Kidney (tissue), 14 donors: ENCODE measurements around the gene LGR5. TPM values are rescaled to one million over a fixed set of nuclear protein-coding genes. Genes with fewer than 3 reads are reported as not detected.

Source experiments
- DNase-seq, 5 donors: peaks; one replicate each; pipeline ENCODE4 v3.0.0-alpha.2; 2013 to 2020
- FAIRE-seq: peaks from 2 replicates; lab custom pipeline; 2012; peaks lifted over from hg19 to GRCh38; lab: Jason Lieb, UNC
- H3K27ac ChIP-seq, 2 donors: one replicate each; pipeline ENCODE4 v1.7.0; 2013; ENCODE audit warnings: low read depth in 2 of 2, low read length in 2 of 2, inconsistent platforms in 1 of 2
- H3K27me3 ChIP-seq: one replicate; pipeline ENCODE4 v1.7.1; 2013; ENCODE audit warnings: low read length, inconsistent platforms; ENCODE audit not compliant: control insufficient read depth, insufficient read depth
- H3K36me3 ChIP-seq, 3 donors: one replicate each; pipeline versions ENCODE4 v1.7.0 to v1.7.1; 2013; ENCODE audit warnings: low read length in 3 of 3, control low read depth in 1 of 3, inconsistent platforms in 1 of 3; ENCODE audit not compliant: insufficient read depth in 3 of 3, control insufficient read depth in 2 of 3
- H3K4me1 ChIP-seq, 3 donors: one replicate each; pipeline versions ENCODE4 v1.7.0 to v1.7.1; 2013; ENCODE audit warnings: low read length in 3 of 3, inconsistent platforms in 1 of 3, low read depth in 1 of 3; ENCODE audit not compliant: control insufficient read depth in 2 of 3, insufficient read depth in 2 of 3
- H3K4me3 ChIP-seq, 3 donors: one replicate each; pipeline versions ENCODE4 v1.7.0 to v1.8.1; 2013; ENCODE audit warnings: low read length in 3 of 3, control low read depth in 1 of 3, inconsistent platforms in 1 of 3
- H3K9ac ChIP-seq, 3 donors: one replicate each; pipeline versions ENCODE4 v1.7.0 to v1.7.1; 2013; ENCODE audit warnings: low read length in 3 of 3, control low read depth in 1 of 3, inconsistent platforms in 1 of 3
- H3K9me3 ChIP-seq, 3 donors: one replicate each; pipeline versions ENCODE4 v1.7.0 to v1.7.1; 2013; ENCODE audit warnings: low read length in 3 of 3, control low read depth in 1 of 3, inconsistent platforms in 1 of 3; ENCODE audit not compliant: control insufficient read depth in 2 of 3, insufficient read depth in 1 of 3
- intact Hi-C: fragments of 100-400 bp; cut with DNase I; formaldehyde crosslinking; loops from one replicate; pipeline ENCODE4 v1.11.1; 2022
- polyA plus RNA-seq: library from polyadenylated mRNA; stranded (reverse); fragments of 350-450 nt; fragmentation: Illumina TruSeq; extraction: RNeasy Lipid Tissue Mini Kit (QIAGEN cat#74804); gene quantifications from one replicate; pipeline ENCODE4 v1.2.3, GENCODE V29; 2014; ENCODE audit warnings: low read depth, low replicate concordance; ENCODE audit not compliant: insufficient read depth
- total RNA-seq: library from RNA; stranded (reverse); fragmentation: NEBNext Ultra II Directional; extraction: Animal tissue kit (Norgen Biotek cat#: 25700); gene quantifications from one replicate; pipeline ENCODE4 v1.2.1, GENCODE V29; 2021
- TF ChIP-seq, protein P1 (sequence below): IDR thresholded peaks from 3 replicates; pipeline ENCODE4 v1.5.1; 2012; ENCODE audit warnings: mild to moderate bottlenecking, moderate library complexity, borderline replicate concordance; ENCODE audit not compliant: insufficient read depth; ENCODE audit errors: extremely low read depth
- donor health status: control.
- donor health status: control.
- donor health status: control.
- donor health status: control.
- donor health status: control.
- donor health status: DM: yes; HTN: yes; CAD: no.
- donor health status: Normal renal cell carcinoma (clear cell type).

The LGR5 gene
- total and polyA plus RNA-seq, 2 donors from 2014 or later, result 0.19 TPM; not detected in 1

DNA sequence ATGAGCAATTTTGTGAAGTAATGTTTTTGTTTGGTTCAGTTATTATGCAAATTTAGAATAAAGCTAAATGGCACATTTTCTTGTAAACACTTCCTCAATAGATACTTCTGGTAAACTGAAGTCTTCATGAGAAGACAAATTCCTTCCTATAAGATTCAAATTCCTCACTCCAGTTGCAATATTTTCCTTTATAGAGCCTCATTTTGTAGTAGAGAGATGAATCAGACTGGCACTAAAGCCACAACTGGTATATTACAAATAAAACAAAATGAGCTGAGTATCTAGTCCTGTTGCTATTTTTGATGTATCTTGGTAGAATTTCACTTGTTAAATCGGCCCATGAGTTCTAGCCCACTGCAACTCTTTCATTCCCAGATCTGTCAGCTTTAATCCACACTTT lies 5.5 kb downstream of the LGR5 start:
- Histone ChIP-seq H3K27me3 (peaks cover 2% of the 10 kb centered on the region), H3K4me3 (no peak overlapping the region), H3K9me3 (no peaks in the 10 kb centered on the region), H3K36me3 (no peaks in the 10 kb centered on the region), H3K27ac (no peak overlapping the region), H3K4me1 (peaks cover 0 to 4% (median 0%) of the 10 kb centered on the region in 3 donors), H3K9ac (no peak overlapping the region)
- FAIRE-seq, result no peak
- intact Hi-C loops, result no loop called here
- DNase-seq, result no peak
- TF ChIP-seq, protein P1, sequence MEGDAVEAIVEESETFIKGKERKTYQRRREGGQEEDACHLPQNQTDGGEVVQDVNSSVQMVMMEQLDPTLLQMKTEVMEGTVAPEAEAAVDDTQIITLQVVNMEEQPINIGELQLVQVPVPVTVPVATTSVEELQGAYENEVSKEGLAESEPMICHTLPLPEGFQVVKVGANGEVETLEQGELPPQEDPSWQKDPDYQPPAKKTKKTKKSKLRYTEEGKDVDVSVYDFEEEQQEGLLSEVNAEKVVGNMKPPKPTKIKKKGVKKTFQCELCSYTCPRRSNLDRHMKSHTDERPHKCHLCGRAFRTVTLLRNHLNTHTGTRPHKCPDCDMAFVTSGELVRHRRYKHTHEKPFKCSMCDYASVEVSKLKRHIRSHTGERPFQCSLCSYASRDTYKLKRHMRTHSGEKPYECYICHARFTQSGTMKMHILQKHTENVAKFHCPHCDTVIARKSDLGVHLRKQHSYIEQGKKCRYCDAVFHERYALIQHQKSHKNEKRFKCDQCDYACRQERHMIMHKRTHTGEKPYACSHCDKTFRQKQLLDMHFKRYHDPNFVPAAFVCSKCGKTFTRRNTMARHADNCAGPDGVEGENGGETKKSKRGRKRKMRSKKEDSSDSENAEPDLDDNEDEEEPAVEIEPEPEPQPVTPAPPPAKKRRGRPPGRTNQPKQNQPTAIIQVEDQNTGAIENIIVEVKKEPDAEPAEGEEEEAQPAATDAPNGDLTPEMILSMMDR, result no peak

DNA sequence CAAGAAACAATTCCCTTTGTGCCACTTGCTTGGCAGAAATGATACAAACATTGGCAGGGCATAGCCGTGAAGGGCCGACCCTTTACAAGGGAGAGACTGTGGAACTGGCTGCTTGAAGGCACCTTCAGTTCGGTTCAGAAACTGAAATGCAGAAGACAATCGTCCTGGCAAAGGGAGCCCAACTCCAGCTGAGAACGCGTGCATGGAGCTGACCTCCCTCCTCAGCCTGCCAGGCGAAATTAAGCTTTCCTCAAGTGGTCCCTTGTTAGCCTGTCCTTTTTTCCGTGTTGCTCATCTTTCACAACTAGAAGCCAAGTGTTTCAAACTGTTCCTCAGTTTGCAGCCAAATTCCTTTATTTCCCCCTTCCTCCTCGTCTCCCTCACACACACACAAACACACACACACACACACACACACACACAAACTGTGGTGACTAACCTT lies 8.1 kb downstream of the LGR5 start:
- H3K9ac ChIP-seq, result no peak overlapping the region

DNA sequence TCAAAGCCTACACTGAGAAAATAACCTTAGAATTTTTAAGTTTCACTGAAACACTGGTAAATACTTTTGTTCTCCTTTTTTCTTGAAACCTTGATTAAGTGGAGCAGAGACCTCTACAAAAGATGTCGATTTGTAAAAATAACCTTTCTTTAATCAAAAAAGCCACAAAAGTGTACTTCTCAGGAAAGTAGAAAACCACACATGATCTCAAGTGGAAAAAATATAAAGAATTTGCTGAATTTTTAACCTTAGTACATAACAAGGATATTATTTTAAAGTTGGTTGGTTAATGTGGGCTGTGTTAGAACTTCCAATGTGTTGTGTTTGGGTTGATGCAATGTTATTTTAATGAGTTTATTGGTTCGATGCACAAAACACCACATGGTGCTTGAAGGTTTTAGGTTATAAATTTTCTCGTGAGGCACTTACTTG lies 8.6 kb downstream of the LGR5 start:
- Histone ChIP-seq H3K4me3 (no peak overlapping the region), H3K27me3 (no peaks in the 10 kb centered on the region), H3K4me1 (no peaks in the 10 kb centered on the region), H3K27ac (no peak overlapping the region), H3K36me3 (no peaks in the 10 kb centered on the region), H3K9ac (no peak overlapping the region), H3K9me3 (no peaks in the 10 kb centered on the region)
- TF ChIP-seq, protein P1, result no peak
- FAIRE-seq, result no peak
- intact Hi-C loops, result no loop called here
- DNase-seq, result no peak

More for the DNA sequence above, 8.1 kb downstream of the LGR5 start:
- DNase-seq (no peak), FAIRE-seq (no peak)
- intact Hi-C loops, result no loop called here
- TF ChIP-seq, protein P1, result no peak
- Histone ChIP-seq H3K4me1 (no peaks in the 10 kb centered on the region), H3K36me3 (no peaks in the 10 kb centered on the region), H3K4me3 (no peak overlapping the region), H3K27me3 (no peaks in the 10 kb centered on the region), H3K27ac (no peak overlapping the region), H3K9me3 (no peaks in the 10 kb centered on the region)

DNA sequence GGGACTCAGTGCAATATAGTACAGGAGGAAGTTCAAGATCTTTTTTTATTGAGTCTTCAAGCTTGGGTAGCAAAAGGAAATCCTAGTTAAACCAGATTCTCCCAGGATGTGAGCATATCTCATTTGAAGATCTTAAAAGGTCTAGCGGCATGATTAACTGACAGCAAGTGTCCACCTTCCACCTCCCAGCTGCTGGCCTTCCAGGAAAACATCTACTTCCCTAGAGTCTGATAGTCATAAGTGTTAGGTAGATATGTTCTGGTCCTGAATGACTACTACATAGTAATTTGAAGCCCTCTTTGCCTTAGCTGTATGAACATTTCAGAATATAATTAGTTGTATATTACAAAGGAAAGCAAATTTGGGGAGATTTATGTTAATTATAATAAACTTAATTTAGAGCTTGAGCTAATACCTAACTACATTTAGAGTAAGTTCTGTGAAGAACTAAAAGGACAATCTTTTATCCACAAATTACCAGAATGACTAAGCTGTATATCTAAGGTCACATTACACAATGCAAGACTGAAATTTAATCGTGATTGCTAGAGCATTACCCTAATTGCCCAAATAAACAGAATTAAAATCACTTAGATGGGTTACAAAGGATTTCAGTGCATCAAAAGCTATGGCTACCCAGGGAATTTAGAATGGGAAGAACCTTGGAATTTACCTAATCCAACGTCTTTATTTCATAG lies 9.9 kb downstream of the LGR5 start:
- FAIRE-seq, result no peak

More for the DNA sequence above, 9.9 kb downstream of the LGR5 start:
- no peaks in the 10 kb centered on the region for H3K27me3 ChIP-seq
- no peaks in the 10 kb centered on the region for H3K36me3 ChIP-seq
- H3K9me3 ChIP-seq, result no peaks in the 10 kb centered on the region
- H3K9ac ChIP-seq, result no peak overlapping the region
- DNase-seq, result no peak
- H3K27ac ChIP-seq, result no peak overlapping the region
- H3K4me1 ChIP-seq, result no peaks in the 10 kb centered on the region
- no peak overlapping the region for H3K4me3 ChIP-seq
- TF ChIP-seq, protein P1, result no peak
- intact Hi-C loops, result no loop called here
